HG02571 (cell line): ENCODE data around the gene TRIM73.
A peak's percentile ranks its signal among the peaks of the same experiment; 100 is the strongest.
"Not testable (repeated sequence)": the region's sequence is repeated elsewhere in the genome, so short reads cannot be mapped to it uniquely, and the experiment has no call there.

Source experiments
- ATAC-seq: cut with Tn5 transposase; IDR thresholded peaks from one replicate; pipeline ENCODE4 v1.9.1; 2021; ENCODE audit warnings: mild to moderate bottlenecking, moderate library complexity; ENCODE audit not compliant: unreplicated experiment

Gene TRIM73

GRCh38 chr7:75415428-75415817, 20.0 kb downstream of the TRIM73 start:
- not testable (repeated sequence) for ATAC-seq

DNA sequence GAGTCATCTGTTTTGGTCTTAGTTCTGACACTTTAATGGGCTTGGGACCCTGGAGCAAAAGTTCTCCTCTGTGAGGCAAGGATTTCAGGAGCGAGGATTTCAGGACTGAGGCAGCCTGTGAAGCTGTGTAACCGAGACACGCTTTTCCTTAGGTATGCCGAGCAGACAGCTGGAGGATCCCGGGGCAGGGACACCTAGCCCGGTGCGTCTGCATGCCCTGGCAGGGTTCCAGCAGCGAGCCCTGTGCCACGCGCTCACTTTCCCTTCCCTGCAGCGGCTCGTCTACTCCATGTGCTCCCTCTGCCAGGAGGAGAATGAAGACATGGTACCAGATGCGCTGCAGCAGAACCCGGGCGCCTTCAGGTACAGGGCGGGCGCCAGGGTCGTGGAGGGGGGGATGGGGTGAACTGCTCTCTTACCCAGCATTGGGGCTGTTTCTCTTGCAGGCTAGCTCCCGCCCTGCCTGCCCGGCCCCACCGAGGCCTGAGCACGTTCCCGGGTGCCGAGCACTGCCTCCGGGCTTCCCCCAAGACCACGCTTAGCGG, 20.5 kb downstream of the TRIM73 start:
- ATAC-seq = not testable (repeated sequence)

- not testable (repeated sequence) for ATAC-seq
Observed at GRCh38 chr7:75416787-75417186, 21.4 kb downstream of the TRIM73 start.

- not testable (repeated sequence) for ATAC-seq
Observed at GRCh38 chr7:75418292-75418858, 22.9 kb downstream of the TRIM73 start.

- ATAC-seq = not testable (repeated sequence)
Observed at GRCh38 chr7:75419210-75419609, 23.8 kb downstream of the TRIM73 start.

GRCh38 chr7:75419693-75420092, 24.3 kb downstream of the TRIM73 start:
- not testable (repeated sequence) for ATAC-seq

DNA sequence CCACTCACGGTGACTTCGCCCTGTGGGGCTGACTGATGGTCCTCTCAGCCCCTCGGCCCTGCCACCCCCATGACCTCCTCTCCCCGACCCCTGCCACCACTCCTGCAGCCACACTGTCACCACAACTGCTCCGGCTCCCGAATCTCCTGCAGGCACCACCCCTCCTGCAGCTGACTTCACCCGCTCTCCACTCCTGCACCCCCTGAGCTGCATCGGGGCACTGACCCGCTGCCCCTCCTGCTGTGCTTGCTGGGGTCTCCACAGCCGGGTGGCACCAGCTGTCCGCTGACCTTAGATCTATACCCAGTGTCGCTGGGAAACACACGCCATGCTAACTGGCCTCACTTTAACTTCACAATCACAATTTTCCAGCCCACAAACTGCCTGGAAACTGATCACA, 24.7 kb downstream of the TRIM73 start:
- ATAC-seq = not testable (repeated sequence)

GRCh38 chr7:75421798-75422710, 26.6 kb downstream of the TRIM73 start:
- ATAC-seq = not testable (repeated sequence)

DNA sequence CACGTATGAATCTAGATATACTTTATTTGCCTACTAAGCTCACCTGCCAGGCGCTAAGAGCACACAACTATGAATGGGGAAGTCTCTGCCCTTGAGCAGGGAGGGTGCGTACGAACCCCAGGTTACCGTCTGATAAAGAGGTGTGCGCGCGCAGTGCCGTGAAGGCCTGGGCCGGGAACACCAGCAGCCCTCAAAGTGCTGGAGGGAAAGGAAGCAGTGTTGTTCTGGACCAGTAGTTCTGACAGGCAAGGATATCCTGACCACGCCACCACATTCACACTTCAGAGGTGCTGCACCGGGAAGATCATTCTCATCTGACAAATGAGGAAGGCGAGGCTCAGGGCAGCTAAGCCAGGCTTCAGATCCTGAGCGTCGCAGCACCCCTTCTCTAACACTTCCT, 28.1 kb downstream of the TRIM73 start:
- not testable (repeated sequence) for ATAC-seq

- not testable (repeated sequence) for ATAC-seq
Observed at GRCh38 chr7:75439000-75439399, 43.6 kb downstream of the TRIM73 start.

DNA sequence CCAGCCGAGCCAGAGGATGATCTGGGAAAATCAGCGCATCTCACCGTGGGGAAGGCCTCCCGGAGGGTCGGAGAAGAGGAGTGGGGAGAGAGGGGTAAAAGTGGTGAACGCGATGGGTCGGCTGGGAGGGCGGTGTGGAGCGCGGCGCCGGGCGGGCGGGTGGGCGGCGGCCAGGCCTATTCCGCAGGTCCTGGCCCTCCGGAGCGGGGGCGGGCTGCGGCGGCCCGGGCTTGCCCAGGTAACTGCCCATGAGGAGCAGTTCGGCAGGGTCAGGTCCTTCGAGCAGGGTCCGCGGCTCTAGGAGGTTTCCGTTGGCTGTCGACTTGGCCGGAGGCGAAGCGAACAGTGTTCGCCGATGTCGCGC, 46.7 kb downstream of the TRIM73 start:
- ATAC-seq = not testable (repeated sequence)

DNA sequence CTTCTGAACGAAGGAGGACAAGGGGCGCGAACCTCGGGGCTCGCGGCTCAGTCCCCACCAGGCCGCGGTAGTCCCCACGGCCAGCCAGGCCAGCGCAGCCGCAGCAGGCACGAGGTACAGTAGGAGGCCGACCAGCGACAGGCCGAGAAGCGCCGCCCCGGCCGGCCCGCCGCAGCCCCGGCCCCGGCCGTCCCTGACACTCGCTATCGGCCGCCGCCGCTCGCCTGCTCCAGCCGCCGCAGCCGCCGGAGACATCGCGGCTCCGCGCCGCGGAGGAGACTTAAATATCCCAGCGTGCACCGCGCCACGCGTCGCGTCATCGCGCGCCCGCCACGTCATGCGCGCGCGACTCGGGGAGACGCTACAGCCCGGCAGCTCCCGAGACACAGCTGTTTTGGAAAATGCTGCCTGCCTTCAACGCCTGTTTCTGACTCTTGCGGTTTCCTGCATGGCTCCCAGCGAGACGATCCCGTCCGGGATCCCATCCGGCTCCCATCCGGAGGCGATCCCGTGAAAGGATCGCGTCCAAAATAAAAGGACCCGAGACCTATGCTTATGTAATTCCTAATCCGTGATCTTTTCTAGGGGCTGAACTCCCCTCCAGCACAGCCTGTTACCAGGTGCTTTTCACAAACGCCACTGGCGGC, 47.2 kb downstream of the TRIM73 start:
- peak; percentile 82 for ATAC-seq

DNA sequence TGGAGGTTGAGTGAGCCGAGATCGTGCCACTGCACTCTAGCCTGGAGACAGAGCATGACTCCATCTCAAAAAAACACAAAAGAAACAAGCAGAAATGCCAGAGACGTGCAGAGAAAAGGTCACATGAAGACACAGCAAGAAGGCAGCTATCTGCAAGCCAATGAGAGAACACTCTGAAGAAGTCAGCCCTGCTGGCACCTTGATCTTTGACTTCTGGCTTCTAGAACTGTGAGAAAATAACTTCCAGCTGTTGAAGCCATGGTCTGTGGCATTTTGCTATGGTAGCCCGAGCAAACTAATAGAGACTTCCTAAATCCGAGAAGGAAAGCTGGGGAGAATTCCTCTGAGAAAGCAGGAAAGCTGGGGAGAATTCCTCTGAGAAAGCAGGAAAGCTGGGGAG, 54.5 kb downstream of the TRIM73 start:
- not testable (repeated sequence) for ATAC-seq

DNA sequence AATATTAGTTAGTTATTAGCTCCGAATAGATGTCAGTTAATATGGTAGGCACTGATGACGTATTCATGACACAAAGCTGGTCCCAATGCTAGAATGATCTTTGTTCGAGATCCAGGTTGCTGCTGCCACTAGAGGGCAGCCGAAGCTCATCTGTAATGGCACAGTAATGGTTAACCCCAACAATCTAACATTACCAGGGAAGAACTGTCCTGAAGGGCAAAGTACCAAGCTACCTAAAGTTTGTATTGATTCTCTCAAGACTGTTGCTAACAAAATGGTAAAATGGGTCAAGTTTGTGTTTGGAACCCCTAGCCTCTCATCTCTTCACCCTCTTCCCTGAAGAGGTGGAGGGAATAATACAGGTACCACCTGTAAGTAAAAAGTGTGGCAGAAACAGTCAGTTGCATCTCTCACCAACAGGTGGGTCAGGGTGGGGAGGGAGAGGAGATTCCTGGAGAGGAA, 57.1 kb downstream of the TRIM73 start:
- ATAC-seq = peak; percentile 61
